Activated T-helper 9 cell treated with anti-CD3 and anti-CD28 coated beads, Interleukin-2, amount 50 U/mL, for 16 hours (primary cell): ENCODE measurements around the gene GRB2.
"Not testable (repeated sequence)": the region's sequence is repeated elsewhere in the genome, so short reads cannot be mapped to it uniquely, and the experiment has no call there.

Experiments used
- DNase-seq: peaks from one replicate; pipeline ENCODE4 v3.0.0-alpha.2; 2020; ENCODE audit warnings: low read depth

GRB2 gene

GRCh38 chr17:75387771-75388170 is 17.7 kb downstream of the GRB2 start:
- DNase-seq: no peak

- no peak for DNase-seq
Observed at GRCh38 chr17:75386430-75386829, 19.0 kb downstream of the GRB2 start.

- DNase-seq: no peak
Observed at GRCh38 chr17:75384751-75385150, 20.7 kb downstream of the GRB2 start.

GRCh38 chr17:75383842-75384195 is 21.7 kb downstream of the GRB2 start:
- no peak for DNase-seq

GRCh38 chr17:75380750-75381149 is 24.7 kb downstream of the GRB2 start:
- DNase-seq: no peak

- no peak for DNase-seq
Observed at GRCh38 chr17:75380315-75380714, 25.2 kb downstream of the GRB2 start.

- not testable (repeated sequence) for DNase-seq
Observed at GRCh38 chr17:75379426-75379825, 26.1 kb downstream of the GRB2 start.

- no peak for DNase-seq
Observed at GRCh38 chr17:75373280-75373679, 32.2 kb downstream of the GRB2 start.

- DNase-seq: no peak
Observed at GRCh38 chr17:75371981-75372380, 33.5 kb downstream of the GRB2 start.

- no peak for DNase-seq
Observed at GRCh38 chr17:75371339-75371738, 34.1 kb downstream of the GRB2 start.

GRCh38 chr17:75370286-75370915 is 35.1 kb downstream of the GRB2 start:
- DNase-seq: no peak

GRCh38 chr17:75367838-75368789 is 37.4 kb downstream of the GRB2 start:
- DNase-seq: not testable (repeated sequence)

GRCh38 chr17:75367312-75367711 is 38.2 kb downstream of the GRB2 start:
- DNase-seq: no peak

- no peak for DNase-seq
Observed at GRCh38 chr17:75366432-75366831, 39.0 kb downstream of the GRB2 start.

GRCh38 chr17:75365931-75366275 is 39.6 kb downstream of the GRB2 start:
- DNase-seq: no peak

- no peak for DNase-seq
Observed at GRCh38 chr17:75365009-75365930, 40.2 kb downstream of the GRB2 start.

- no peak for DNase-seq
Observed at GRCh38 chr17:75364078-75364477, 41.4 kb downstream of the GRB2 start.

- no peak for DNase-seq
Observed at GRCh38 chr17:75361996-75362395, 43.5 kb downstream of the GRB2 start.

GRCh38 chr17:75361344-75361743 is 44.1 kb downstream of the GRB2 start:
- DNase-seq: no peak

- no peak for DNase-seq
Observed at GRCh38 chr17:75356260-75356937, 49.1 kb downstream of the GRB2 start.

GRCh38 chr17:75353176-75353575 is 52.3 kb downstream of the GRB2 start:
- no peak for DNase-seq

GRCh38 chr17:75352079-75352569 is 53.4 kb downstream of the GRB2 start:
- DNase-seq: no peak
